GM23338 (cell line): Measurements from ENCODE around the gene MON2. TPM values are rescaled to one million over a fixed set of nuclear protein-coding genes. Genes with fewer than 3 reads are reported as not detected.
"Not testable (repeated sequence)": the region's sequence is repeated elsewhere in the genome, so short reads cannot be mapped to it uniquely, and the experiment has no call there.

ENCODE experiments used
- ATAC-seq: fragments of 200-7000 bp; cut with Tn5 transposase; 3 replicates; pipeline ENCODE4 v1.9.1; 2020
- DNase-seq: peaks from one replicate; pipeline ENCODE4 v3.0.0-alpha.2; 2015; ENCODE audit warnings: low spot score
- H2AFZ ChIP-seq: fragments of 200-600 bp; sonication (generic); 2 replicates; pipeline ENCODE4 v1.8.0; 2016; ENCODE audit warnings: antibody characterized with exemption, mild to moderate bottlenecking, moderate library complexity
- H3F3A ChIP-seq: fragments of 200-600 bp; sonication (generic); replicated peaks from 2 replicates; pipeline ENCODE4 v1.8.0; 2017; ENCODE audit warnings: antibody characterized with exemption, mixed run types, low read depth
- H3K27ac ChIP-seq: fragments of 200-600 bp; sonication (generic); 2 replicates; pipeline ENCODE4 v1.6.1; 2016; ENCODE audit warnings: low read depth
- H3K27me3 ChIP-seq: fragments of 200-600 bp; sonication (generic); 2 replicates; pipeline ENCODE4 v1.8.0; 2016; ENCODE audit warnings: mild to moderate bottlenecking, mixed run types, moderate library complexity; ENCODE audit not compliant: insufficient read depth
- H3K36me3 ChIP-seq: fragments of 200-600 bp; sonication (generic); 2 replicates; pipeline ENCODE4 v1.8.0; 2016; ENCODE audit warnings: mild to moderate bottlenecking; ENCODE audit not compliant: insufficient read depth
- H3K4me1 ChIP-seq: fragments of 200-600 bp; sonication (generic); 2 replicates; pipeline ENCODE4 v1.8.0; 2016; ENCODE audit warnings: mild to moderate bottlenecking, moderate library complexity; ENCODE audit not compliant: insufficient read depth
- H3K4me2 ChIP-seq: fragments of 200-600 bp; sonication (generic); 2 replicates; pipeline ENCODE4 v1.7.1; 2017; ENCODE audit warnings: mixed run types
- H3K4me3 ChIP-seq: fragments of 200-600 bp; sonication (generic); 2 replicates; pipeline ENCODE4 v1.6.1; 2016; ENCODE audit warnings: mixed run types
- H3K79me2 ChIP-seq: fragments of 200-600 bp; sonication (generic); replicated peaks from 2 replicates; pipeline ENCODE4 v1.8.0; 2017; ENCODE audit warnings: mild to moderate bottlenecking; ENCODE audit not compliant: insufficient read depth
- H3K9me2 ChIP-seq: fragments of 200-600 bp; sonication (generic); 2 replicates; pipeline ENCODE4 v1.8.0; 2017; ENCODE audit not compliant: insufficient read depth
- H4K20me1 ChIP-seq: fragments of 200-600 bp; sonication (generic); replicated peaks from 2 replicates; pipeline ENCODE4 v1.8.0; 2017; ENCODE audit warnings: mild to moderate bottlenecking; ENCODE audit not compliant: insufficient read depth
- H3K27ac Mint-ChIP-seq: 2 replicates; pipeline ENCODE4 v1.8.0; 2020; ENCODE audit warnings: inconsistent platforms, mild to moderate bottlenecking, moderate library complexity, mixed read lengths
- H3K27me3 Mint-ChIP-seq: 3 replicates; pipeline ENCODE4 v1.8.0; 2022; ENCODE audit warnings: low read depth, mild to moderate bottlenecking, moderate library complexity, mixed read lengths, inconsistent platforms; ENCODE audit not compliant: insufficient read depth, poor library complexity
- H3K36me3 Mint-ChIP-seq: 3 replicates; pipeline ENCODE4 v1.8.0; 2021; ENCODE audit warnings: low read depth, mild to moderate bottlenecking, inconsistent platforms, moderate library complexity, mixed read lengths
- H3K4me1 Mint-ChIP-seq: 3 replicates; pipeline ENCODE4 v1.8.0; 2020; ENCODE audit warnings: mild to moderate bottlenecking, inconsistent platforms, mixed read lengths
- H3K4me3 Mint-ChIP-seq: 3 replicates; pipeline ENCODE4 v1.8.0; 2021; ENCODE audit warnings: moderate library complexity, mild to moderate bottlenecking, inconsistent platforms, mixed read lengths
- H3K9me3 Mint-ChIP-seq: 3 replicates; pipeline ENCODE4 v1.8.0; 2020; ENCODE audit warnings: moderate library complexity, mild to moderate bottlenecking, inconsistent platforms, mixed read lengths
- CREB1 ChIP-seq: fragments of 250-450 bp; sonication (Bioruptor Pico); IDR thresholded peaks from 2 replicates; pipeline ENCODE4 v1.5.0; 2020; ENCODE audit warnings: low read depth, mild to moderate bottlenecking, moderate library complexity
- EZH2 ChIP-seq: fragments of 200-600 bp; sonication (generic); IDR thresholded peaks from one replicate; pipeline ENCODE4 v1.8.0; 2017; ENCODE audit warnings: antibody characterized with exemption, mild to moderate bottlenecking, low read depth; ENCODE audit not compliant: unreplicated experiment
- EZH2phosphoT487 ChIP-seq: fragments of 200-600 bp; sonication (generic); IDR thresholded peaks from one replicate; pipeline ENCODE4 v1.8.1; 2018; ENCODE audit warnings: antibody characterized with exemption; ENCODE audit not compliant: unreplicated experiment
- STAT1 ChIP-seq: IDR thresholded peaks from one replicate; pipeline ENCODE4 v1.6.1; 2016; ENCODE audit warnings: antibody characterized with exemption; ENCODE audit not compliant: unreplicated experiment
- polyA plus RNA-seq: library from polyadenylated mRNA; unstranded; fragments of >200 nt; fragmentation: Nextera tagmentation; extraction: Ambion mirVana; gene quantifications from 2 replicates; pipeline ENCODE4 v1.2.1, GENCODE V29; 2016
- total RNA-seq: library from RNA; depleted of rRNA; stranded (reverse); fragments of >200 nt; shearing (Covaris generic); gene quantifications from 2 replicates; pipeline ENCODE4 v1.2.3, GENCODE V29; 2014
- TF ChIP-seq, protein P1 (sequence below), 2 experiments: fragments of 200-600 bp in 1 of 2; sonication (generic) in 1 of 2; conservative IDR thresholded peaks; 2 replicates each; pipeline versions ENCODE4 v1.5.1 to v1.6.1; 2016 to 2017; ENCODE audit warnings: antibody characterized with exemption in 2 of 2, low read depth in 2 of 2, mild to moderate bottlenecking in 2 of 2, moderate library complexity in 1 of 2

Gene MON2
- total and polyA plus RNA-seq, 2 experiments from 2014 or later: 11.0 to 27.3 TPM

DNA sequence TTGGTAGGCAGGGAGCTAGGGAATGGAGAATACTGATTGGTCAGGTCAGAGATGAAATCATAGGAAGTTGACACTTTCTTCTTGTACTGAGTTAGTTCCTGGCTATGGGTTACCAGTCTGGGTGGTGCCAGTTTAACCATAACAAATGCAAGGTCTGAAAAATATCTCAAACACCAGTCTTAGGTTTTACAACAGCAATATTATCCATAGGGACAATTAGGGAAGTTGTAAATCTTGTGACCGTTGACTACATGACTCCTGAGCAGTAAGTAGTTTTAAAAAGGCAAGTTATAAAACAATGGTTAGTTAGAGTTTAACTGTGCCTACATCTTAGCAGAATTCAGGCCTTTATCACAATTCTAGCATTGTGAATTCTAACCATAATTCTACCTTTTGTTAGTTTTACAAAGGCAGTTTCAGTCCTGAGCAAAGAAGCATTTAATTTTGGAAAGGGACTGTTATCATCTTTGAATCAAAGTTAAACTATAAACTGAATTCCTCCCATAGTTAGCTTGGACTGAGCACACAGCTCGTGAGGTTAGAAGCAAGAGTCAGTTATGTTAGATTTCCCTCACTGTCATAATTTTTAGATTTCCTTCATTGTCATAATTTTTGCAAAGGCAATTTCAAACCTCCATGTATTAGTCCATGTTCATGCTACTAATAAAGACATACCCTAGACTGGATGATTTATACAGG lies 19.7 kb upstream of the MON2 start:
- Histone ChIP-seq H3K27ac (no peak overlapping the region), H3K9me2 (no peaks in the 10 kb centered on the region), H3K4me2 (no peak overlapping the region), H2AFZ (peak overlapping the region; percentile 21), H4K20me1 (no peaks in the 10 kb centered on the region), H3F3A (no peaks in the 10 kb centered on the region), H3K4me1 (no peaks in the 10 kb centered on the region), H3K79me2 (no peaks in the 10 kb centered on the region), H3K27me3 (no peaks in the 10 kb centered on the region), H3K36me3 (no peaks in the 10 kb centered on the region), H3K4me3 (no peak overlapping the region)
- Mint-ChIP-seq H3K4me1 (no peaks in the 10 kb centered on the region), H3K9me3 (no peaks in the 10 kb centered on the region; the same call in 1 of the 3 replicates), H3K27ac (no peak overlapping the region), H3K4me3 (no peak overlapping the region), H3K27me3 (peaks cover 4% of the 10 kb centered on the region), H3K36me3 (no peaks in the 10 kb centered on the region)
- TF ChIP-seq CREB1 (CRISPR knock-in tag): no peak
- DNase-seq: no peak
- ATAC-seq: no peak

DNA sequence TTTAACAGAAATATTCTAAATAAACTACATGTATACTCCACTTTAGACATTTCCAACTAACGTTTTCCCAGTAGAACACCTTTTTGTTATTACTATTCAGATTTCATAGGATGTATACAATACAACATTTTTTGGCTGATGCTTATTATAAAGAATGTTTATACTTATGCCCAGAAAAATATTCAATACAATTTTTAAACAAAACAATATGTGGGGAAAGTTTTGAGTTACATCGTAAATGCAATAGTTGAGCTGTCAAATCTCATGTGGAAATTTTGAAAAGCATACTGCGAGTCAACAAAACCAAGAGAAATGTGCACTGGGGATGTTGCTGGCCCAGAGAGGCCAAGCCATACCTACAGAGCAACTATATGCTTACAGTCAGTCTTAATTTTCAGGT lies 18.2 kb upstream of the MON2 start:
- H3K9me2 ChIP-seq: no peaks in the 10 kb centered on the region
- H3K4me3 Mint-ChIP-seq: no peak overlapping the region
- H3K4me1 ChIP-seq: no peaks in the 10 kb centered on the region
- no peaks in the 10 kb centered on the region for H3K36me3 ChIP-seq
- DNase-seq (no peak), ATAC-seq (no peak)
- no peak overlapping the region for H3K27ac Mint-ChIP-seq
- no peaks in the 10 kb centered on the region for H3K4me1 Mint-ChIP-seq
- no peaks in the 10 kb centered on the region for H4K20me1 ChIP-seq
- no peak overlapping the region for H3K4me3 ChIP-seq
- H2AFZ ChIP-seq: no peak overlapping the region
- H3K27me3 ChIP-seq: no peaks in the 10 kb centered on the region
- H3K79me2 ChIP-seq: no peaks in the 10 kb centered on the region
- no peaks in the 10 kb centered on the region for H3F3A ChIP-seq
- no peak for TF ChIP-seq STAT1
- TF ChIP-seq EZH2phosphoT487: no peak
- TF ChIP-seq EZH2: no peak
- TF ChIP-seq, protein P1, sequence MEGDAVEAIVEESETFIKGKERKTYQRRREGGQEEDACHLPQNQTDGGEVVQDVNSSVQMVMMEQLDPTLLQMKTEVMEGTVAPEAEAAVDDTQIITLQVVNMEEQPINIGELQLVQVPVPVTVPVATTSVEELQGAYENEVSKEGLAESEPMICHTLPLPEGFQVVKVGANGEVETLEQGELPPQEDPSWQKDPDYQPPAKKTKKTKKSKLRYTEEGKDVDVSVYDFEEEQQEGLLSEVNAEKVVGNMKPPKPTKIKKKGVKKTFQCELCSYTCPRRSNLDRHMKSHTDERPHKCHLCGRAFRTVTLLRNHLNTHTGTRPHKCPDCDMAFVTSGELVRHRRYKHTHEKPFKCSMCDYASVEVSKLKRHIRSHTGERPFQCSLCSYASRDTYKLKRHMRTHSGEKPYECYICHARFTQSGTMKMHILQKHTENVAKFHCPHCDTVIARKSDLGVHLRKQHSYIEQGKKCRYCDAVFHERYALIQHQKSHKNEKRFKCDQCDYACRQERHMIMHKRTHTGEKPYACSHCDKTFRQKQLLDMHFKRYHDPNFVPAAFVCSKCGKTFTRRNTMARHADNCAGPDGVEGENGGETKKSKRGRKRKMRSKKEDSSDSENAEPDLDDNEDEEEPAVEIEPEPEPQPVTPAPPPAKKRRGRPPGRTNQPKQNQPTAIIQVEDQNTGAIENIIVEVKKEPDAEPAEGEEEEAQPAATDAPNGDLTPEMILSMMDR (conservative IDR thresholded peaks at IDR 0.05; ENCODE audit: low read depth in 2 of 2): no peak
- no peak for TF ChIP-seq CREB1 (CRISPR knock-in tag)
- no peak overlapping the region for H3K27ac ChIP-seq
- H3K27me3 Mint-ChIP-seq: peaks cover 4% of the 10 kb centered on the region
- H3K4me2 ChIP-seq: no peak overlapping the region
- H3K36me3 Mint-ChIP-seq: no peaks in the 10 kb centered on the region
- H3K9me3 Mint-ChIP-seq: no peaks in the 10 kb centered on the region

DNA sequence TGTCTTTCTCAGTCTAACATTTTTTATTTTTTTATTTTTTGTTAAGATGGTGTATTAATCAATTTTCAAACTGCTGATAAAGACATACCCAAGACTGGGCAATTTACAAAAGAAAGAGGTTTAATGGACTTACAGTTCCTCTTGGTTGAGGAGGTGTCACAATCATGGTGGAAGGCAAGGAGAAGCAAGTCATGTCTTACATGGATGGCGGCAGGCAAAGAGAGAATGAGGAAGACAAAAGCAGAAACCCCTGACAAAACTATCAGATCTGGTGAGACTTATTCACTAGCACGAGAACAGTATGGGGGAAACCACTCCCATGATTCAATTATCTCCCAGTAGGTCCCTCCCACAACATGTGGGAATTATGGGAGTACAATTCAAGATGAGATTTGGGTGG lies 11.2 kb upstream of the MON2 start:
- H3K4me3 Mint-ChIP-seq, H2AFZ ChIP-seq, H3K4me3 ChIP-seq, H3K79me2 ChIP-seq, H3K9me2 ChIP-seq, ATAC-seq, H3K4me1 Mint-ChIP-seq, H3K4me1 ChIP-seq, H3K36me3 Mint-ChIP-seq, H4K20me1 ChIP-seq, DNase-seq, H3K27me3 ChIP-seq, H3K4me2 ChIP-seq, H3K36me3 ChIP-seq, H3K27ac ChIP-seq, H3F3A ChIP-seq, H3K27ac Mint-ChIP-seq, H3K27me3 Mint-ChIP-seq: not testable (repeated sequence)
- H3K9me3 Mint-ChIP-seq: peaks cover 12% of the 10 kb centered on the region
